G401 (cell line): ENCODE measurements around the gene LSM2. TPM values are rescaled to one million over a fixed set of nuclear protein-coding genes. Genes with fewer than 3 reads are reported as not detected.
A peak's percentile ranks its signal among the peaks of the same experiment; 100 is the strongest.
"Not testable (repeated sequence)": the region's sequence is repeated elsewhere in the genome, so short reads cannot be mapped to it uniquely, and the experiment has no call there.

ENCODE experiments used
- DNase-seq: peaks from one replicate; pipeline ENCODE4 v3.0.0-alpha.2; 2015; ENCODE audit warnings: low spot score
- in situ Hi-C: cut with HindIII; loops from 2 replicates; pipeline ENCODE4 v1.10.0; 2016; ENCODE audit warnings: low sequenced_read_pairs, mixed read lengths
- total RNA-seq: library from RNA; depleted of rRNA; stranded (reverse); fragments of >200 nt; shearing (Covaris generic); gene quantifications from 2 replicates; pipeline ENCODE4 v1.2.3, GENCODE V29; 2014

Gene LSM2
- total RNA-seq, 1 experiment from 2014 or later, result 64.0 TPM

GRCh38 chr6:31805939-31806469 is 762 bp downstream of the LSM2 start:
- DNase-seq, result no peak
- in situ Hi-C loops, result no loop called here

- DNase-seq, in situ Hi-C loops: not testable (repeated sequence)
Observed at GRCh38 chr6:31801031-31801927, 5.5 kb downstream of the LSM2 start.

DNA sequence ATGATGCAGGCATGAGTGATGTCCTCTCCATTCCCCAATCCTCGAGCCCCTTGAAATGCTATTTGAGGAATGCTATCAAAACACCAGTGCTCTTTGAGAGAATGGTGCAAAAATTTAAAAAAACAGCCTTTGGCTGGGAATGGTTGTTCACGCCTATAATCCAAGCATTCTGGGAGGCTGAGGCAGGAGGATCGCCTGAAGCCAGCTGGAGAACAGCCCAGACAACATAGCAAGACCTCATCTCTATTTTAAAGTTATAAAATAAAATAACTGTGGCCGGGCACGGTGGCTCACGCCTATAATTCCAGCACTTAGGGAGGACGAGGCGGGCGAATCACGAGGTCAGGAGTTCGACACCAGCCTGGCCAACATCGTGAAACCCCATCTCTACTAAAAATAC is 7.0 kb downstream of the LSM2 start:
- no peak for DNase-seq
- in situ Hi-C loops, result no loop called here

GRCh38 chr6:31797588-31797987 is 9.2 kb downstream of the LSM2 start:
- in situ Hi-C loops, result no loop called here
- DNase-seq, result no peak

- in situ Hi-C loops, result no loop called here
- DNase-seq, result no peak
Observed at GRCh38 chr6:31796993-31797385, 9.8 kb downstream of the LSM2 start.

GRCh38 chr6:31795616-31796298 is 11.0 kb downstream of the LSM2 start, which contains the start of gene VARS1:
Gene VARS1, minus strand, starts transcription at chr6:31795752. Its CDS starts 535 bp downstream, at chr6:31795217.
- peak; percentile 85 for DNase-seq
- in situ Hi-C loops, result no loop called here

- in situ Hi-C loops, result no loop called here
- DNase-seq, result no peak
Observed at GRCh38 chr6:31794866-31795615, 11.7 kb downstream of the LSM2 start.

DNA sequence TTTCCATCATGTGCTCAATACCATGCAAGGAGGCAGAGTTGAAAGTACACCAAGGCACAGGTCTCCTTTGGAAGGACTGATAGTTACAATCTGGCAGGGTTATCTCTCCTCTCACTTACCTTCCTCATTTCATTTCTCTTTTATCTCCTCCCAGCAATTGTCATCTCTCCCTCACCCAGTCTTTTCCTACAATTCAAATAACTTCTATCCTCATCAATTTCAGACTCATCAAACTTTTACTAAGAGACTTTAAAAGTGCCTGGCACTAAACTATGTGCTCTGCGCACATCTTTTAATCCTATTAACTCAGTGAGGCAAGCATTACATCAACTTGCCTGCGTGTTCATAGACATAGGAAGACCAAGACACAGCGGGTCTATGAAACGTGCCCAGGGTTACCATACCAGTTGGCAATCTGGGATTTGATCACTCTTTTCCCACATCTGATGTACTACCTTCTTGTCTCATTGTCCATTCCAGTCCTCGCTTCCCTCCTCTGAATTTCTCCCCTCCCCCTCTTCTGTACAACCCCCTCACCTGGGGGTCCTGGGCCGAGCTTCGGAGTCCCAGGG is 12.4 kb downstream of the LSM2 start:
- no peak for DNase-seq
- in situ Hi-C loops, result no loop called here

DNA sequence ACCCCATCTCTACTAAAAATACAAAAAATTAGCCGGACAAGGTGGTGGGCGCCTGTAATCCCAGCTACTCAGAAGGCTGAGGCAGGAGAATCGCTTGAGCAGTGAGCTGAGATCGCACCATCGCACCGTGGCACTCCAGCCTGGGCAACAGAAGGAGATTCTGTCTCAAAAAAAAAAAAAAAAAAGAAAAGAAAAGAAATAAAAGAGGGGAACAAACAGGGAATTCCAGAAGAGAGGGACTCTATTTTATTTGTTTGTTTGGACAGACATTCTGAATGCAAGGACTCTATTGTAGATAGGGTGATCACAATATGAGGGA is 12.9 kb downstream of the LSM2 start:
- DNase-seq, in situ Hi-C loops: not testable (repeated sequence)

DNA sequence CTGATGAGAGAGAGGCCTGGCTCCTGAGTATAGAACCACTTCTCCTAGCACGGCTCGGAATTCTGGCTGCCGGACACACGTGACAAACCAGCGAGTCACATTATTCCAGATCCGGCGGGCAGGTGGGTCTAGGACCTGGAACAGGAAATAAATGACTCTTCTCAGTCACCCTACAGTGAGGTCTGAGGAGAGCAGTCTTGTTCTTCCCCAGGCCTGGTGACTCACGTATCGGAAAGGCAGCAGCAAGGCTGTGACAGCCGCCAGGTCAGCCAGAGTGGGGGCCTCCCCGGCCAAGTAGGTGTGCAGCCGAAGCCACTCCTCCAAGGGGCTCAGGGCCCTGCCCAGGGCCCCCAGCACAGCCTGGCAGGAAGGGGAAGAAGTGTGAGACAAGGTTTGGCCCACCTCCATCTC is 14.0 kb downstream of the LSM2 start:
- no peak for DNase-seq

GRCh38 chr6:31792090-31792374 is 14.7 kb downstream of the LSM2 start:
- in situ Hi-C loops, result no loop called here
- DNase-seq, result no peak

More for the DNA sequence above, 14.0 kb downstream of the LSM2 start:
- in situ Hi-C loops, result no loop called here

- in situ Hi-C loops, result no loop called here
Observed at GRCh38 chr6:31791324-31792089, 15.3 kb downstream of the LSM2 start.

DNA sequence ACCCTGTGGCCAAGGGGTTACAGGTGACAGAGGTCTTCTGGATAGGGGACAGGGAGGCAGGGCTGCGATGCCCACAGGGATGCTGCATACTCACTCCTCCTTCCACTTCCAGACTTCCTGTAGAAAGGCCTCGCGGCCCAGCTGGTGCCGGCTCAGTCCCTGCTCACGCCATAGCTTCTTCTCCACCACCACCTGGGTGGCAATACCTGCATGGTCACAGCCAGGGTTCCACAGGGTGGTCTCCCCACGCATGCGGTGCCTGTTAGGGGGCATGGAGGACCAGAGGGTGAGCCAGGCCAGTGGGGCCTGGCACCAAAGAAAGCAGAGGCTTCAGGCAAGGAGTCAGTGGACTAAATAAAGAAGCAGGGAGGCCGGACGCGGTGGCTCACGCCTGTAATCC is 21.3 kb downstream of the LSM2 start:
- no peak for DNase-seq
- in situ Hi-C loops, result no loop called here

More at GRCh38 chr6:31791324-31792089, 15.3 kb downstream of the LSM2 start:
- peak; percentile 60 for DNase-seq

DNA sequence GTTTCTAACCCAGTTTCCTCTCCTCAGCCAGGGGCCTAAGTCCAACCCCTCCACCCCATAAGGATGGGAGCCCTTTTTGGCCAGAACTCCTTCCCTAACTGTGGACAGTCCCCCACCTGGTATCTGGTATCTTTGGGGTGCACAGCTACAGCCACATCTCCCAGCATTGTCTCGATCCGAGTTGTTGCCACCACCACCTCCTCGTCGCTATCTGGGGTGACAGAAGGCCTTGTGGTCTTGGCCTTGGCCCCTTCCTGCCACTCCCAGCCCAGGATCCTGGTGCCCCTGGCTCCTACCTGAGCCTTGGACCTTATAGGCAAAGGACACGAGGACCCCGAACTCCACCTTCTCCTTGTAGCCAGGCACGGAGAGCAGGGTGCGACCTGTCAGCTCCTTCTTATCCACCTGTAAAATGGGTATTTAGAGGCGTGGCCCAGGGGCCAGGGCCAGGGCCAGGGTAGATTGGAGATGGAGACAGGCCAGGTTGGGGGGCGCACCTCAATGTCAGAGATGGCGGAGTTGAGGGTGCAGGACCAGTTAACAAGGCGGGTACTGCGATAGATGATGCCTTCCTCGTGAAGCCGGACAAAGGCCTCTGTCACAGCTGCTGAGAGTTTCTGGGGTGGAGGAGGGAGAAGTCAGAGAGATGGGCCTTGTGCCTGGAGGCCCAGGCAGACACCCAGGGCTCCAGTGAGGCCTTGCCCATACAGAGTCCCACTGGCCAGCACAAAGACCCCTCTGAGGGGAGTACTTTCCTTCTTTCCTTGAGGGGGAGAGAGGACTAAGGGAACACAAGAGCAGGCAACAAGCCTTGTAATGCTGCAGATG is 22.5 kb downstream of the LSM2 start:
- in situ Hi-C loops, result no loop called here
- DNase-seq, result no peak

DNA sequence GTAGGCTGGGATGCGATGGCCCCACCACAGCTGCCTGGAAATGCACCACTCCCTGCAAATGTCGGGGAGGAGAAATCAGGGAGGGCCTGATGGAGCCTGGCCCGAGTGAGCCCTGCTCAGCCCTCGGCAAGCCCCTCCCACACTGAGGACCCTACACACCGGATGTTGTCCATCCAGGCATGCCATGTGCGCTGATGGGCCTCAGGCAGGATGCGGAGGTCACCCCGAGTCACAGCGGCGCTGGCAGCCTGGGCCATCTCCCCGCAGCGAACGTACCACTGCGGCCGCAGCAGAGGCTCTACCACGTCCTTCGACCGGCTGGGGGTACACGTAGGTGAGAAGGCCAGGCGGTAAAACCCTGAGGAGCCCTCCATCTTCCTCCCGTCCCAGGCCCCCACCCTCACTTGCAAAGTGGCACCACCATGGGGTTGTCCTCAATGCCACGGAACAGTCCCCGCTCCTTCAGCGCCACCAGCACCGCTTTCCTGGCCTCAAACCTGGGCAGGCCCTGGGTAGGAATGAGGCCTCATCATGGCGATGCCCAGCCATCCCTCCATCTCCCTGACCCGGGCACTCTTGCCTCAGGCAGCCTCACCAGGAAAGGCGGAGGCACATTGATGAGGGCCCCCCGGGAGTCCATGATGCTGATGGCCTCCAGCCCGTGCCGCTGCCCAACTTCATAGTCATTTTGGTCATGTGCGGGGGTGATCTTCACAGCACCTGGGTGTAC is 24.5 kb downstream of the LSM2 start:
- in situ Hi-C loops, result no loop called here
- DNase-seq, result no peak

DNA sequence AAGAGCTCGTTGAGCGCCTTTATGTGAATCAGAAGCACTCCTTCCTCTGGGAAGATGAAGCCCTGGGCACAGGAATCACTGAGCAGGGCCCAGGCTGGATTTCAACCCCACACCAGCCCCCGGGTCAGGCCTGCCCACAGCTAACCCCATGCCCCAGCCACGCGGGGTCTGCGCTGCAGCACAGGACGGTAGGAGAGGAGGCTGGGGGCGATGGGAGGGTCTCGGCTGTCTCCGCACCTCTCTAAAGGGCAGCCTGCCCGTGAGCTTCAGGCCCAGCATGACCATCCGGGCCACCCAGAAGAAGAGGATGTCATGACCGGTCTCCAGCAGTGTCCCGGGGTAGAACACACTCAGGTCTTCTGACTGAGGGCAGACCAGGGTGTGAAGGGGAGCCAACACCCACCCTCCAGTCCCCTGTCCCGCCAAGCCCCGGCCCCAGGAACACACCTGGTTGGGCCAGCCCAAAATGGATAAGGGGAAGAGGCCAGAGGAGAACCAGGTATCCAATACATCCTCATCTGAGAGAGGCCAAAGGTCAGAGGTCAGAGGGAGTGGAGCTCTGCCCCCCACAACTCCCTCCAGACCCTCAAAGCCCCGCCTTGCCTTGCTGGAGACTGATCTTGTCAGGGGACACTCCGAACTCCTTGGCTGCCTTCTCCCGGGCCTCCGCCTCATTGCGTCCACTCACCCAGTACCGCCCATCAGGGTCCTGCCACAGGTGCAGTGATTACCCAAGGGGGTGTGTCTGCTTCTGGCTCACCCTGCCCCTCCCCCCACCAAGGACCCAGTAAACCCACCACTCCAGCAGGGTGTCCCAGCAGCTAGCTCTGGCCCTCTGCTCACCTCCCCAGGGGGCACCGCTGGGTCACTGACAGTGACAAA is 25.3 kb downstream of the LSM2 start:
- in situ Hi-C loops, result no loop called here
- DNase-seq, result no peak
